Vagina (tissue), 2 donors: ENCODE measurements around the gene NRP1.

Experiments used
- CTCF ChIP-seq, 3 experiments: fragments of 450-650 bp in 2 of 3; fragments of 200-600 bp in 1 of 3; sonication (generic) in 1 of 3; IDR thresholded peaks; one replicate each; pipeline ENCODE4 v1.5.1; 2017 to 2019; ENCODE audit warnings: antibody characterized with exemption in 3 of 3, mild to moderate bottlenecking in 2 of 3, moderate library complexity in 2 of 3
- POLR2AphosphoS5 ChIP-seq, 2 donors: sonication (generic); formaldehyde crosslinking; IDR thresholded peaks; one replicate each; pipeline ENCODE4 v1.9.0; 2017; ENCODE audit warnings: antibody characterized with exemption in 2 of 2, mild to moderate bottlenecking in 2 of 2, low read depth in 1 of 2; ENCODE audit not compliant: insufficient read depth in 1 of 2

- TF ChIP-seq CTCF (IDR thresholded peaks at IDR 0.05) (no peak), POLR2AphosphoS5 (IDR thresholded peaks at IDR 0.05; ENCODE audit: insufficient read depth in 1 of 2, low read depth in 1 of 2) (no peak)
Measured at GRCh38 chr10:33147013-33147310, 187.5 kb downstream of the NRP1 start.
